PFSK-1 (cell line): ENCODE results near the gene KRT86.

ENCODE experiments used
- POLR2AphosphoS5 ChIP-seq: IDR thresholded peaks from 2 replicates; pipeline ENCODE4 v1.6.1; 2012; ENCODE audit warnings: low read depth, mild to moderate bottlenecking, control low read depth, low read length, moderate library complexity
- SIN3A ChIP-seq: IDR thresholded peaks from 2 replicates; pipeline ENCODE4 v1.6.1; 2012; ENCODE audit warnings: mild to moderate bottlenecking, low read length, moderate library complexity, borderline replicate concordance; ENCODE audit not compliant: insufficient read depth
- TAF1 ChIP-seq: IDR thresholded peaks from 2 replicates; pipeline ENCODE4 v1.6.1; 2012; ENCODE audit warnings: low read length, control low read depth, borderline replicate concordance; ENCODE audit not compliant: insufficient read depth
- TF ChIP-seq, protein P1 (sequence below), 2 experiments: IDR thresholded peaks; 2 replicates each; pipeline versions ENCODE4 v1.6.1 to v1.8.0; 2011 to 2012; ENCODE audit warnings: low read depth in 2 of 2, low read length in 2 of 2, control low read depth in 1 of 2, inconsistent platforms in 1 of 2, mild to moderate bottlenecking in 1 of 2, moderate library complexity in 1 of 2; ENCODE audit not compliant: insufficient read depth in 1 of 2

DNA sequence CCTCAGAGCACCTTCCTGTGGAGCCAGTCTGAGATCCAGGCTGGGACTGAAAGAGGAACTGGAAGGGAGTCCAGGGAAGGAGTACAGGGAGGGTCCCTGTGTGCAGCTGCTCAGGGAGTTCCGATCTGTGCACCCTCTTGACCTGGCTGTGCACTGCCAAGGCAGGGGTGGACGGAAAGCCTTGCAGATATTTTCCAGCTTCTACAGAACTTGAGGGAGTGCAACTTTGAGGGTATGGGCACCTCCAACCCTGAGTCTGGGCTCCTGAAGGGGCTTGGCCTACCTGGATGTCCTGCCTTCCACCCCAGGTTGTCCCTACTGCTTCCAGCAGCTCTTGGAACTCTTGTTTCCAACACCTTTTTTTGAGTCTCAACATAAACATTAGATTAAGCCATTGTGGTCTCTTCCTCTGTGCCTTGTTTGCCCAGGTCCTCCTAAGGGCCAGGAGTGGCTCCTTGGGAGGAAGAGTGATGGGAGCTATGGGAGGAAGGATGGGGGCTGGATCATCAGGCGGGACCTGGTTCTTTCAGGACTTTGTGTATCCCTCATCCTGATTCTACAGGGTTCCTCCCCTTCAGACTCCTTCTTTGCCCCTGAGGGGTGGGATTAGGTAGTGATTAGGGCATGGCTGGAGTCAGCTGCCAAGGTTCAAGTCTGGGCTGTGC, 37.9 kb upstream of the KRT86 start:
- TF ChIP-seq TAF1, result no peak
- no peak for TF ChIP-seq POLR2AphosphoS5
- TF ChIP-seq, protein P1, sequence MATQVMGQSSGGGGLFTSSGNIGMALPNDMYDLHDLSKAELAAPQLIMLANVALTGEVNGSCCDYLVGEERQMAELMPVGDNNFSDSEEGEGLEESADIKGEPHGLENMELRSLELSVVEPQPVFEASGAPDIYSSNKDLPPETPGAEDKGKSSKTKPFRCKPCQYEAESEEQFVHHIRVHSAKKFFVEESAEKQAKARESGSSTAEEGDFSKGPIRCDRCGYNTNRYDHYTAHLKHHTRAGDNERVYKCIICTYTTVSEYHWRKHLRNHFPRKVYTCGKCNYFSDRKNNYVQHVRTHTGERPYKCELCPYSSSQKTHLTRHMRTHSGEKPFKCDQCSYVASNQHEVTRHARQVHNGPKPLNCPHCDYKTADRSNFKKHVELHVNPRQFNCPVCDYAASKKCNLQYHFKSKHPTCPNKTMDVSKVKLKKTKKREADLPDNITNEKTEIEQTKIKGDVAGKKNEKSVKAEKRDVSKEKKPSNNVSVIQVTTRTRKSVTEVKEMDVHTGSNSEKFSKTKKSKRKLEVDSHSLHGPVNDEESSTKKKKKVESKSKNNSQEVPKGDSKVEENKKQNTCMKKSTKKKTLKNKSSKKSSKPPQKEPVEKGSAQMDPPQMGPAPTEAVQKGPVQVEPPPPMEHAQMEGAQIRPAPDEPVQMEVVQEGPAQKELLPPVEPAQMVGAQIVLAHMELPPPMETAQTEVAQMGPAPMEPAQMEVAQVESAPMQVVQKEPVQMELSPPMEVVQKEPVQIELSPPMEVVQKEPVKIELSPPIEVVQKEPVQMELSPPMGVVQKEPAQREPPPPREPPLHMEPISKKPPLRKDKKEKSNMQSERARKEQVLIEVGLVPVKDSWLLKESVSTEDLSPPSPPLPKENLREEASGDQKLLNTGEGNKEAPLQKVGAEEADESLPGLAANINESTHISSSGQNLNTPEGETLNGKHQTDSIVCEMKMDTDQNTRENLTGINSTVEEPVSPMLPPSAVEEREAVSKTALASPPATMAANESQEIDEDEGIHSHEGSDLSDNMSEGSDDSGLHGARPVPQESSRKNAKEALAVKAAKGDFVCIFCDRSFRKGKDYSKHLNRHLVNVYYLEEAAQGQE (IDR thresholded peaks at IDR 0.05; ENCODE audit: insufficient read depth in 1 of 2, low read depth in 2 of 2, low read length in 2 of 2), result no peak
- no peak for TF ChIP-seq SIN3A
